Adrenal gland (tissue), 5 donors: Measurements from ENCODE around the gene DCANP1.

Source experiments
- CTCF ChIP-seq, 6 experiments: fragments of 450-650 bp in 4 of 6; fragments of 200-600 bp in 2 of 6; sonication (generic) in 1 of 6; IDR thresholded peaks; 1 replicate in 5 of 6; 2 replicates in 1 of 6; pipeline versions ENCODE4 v1.5.1 to v1.8.0; 2016 to 2021; ENCODE audit warnings: antibody characterized with exemption in 6 of 6, mild to moderate bottlenecking in 2 of 6, moderate library complexity in 1 of 6
- POLR2A ChIP-seq, 2 donors: fragments of 450-650 bp; IDR thresholded peaks; one replicate each; pipeline ENCODE4 v1.6.1; 2017; ENCODE audit warnings: antibody characterized with exemption in 2 of 2, mild to moderate bottlenecking in 2 of 2, moderate library complexity in 1 of 2
- donor health status: DM: no; HTN: no; CAD: no.

DNA sequence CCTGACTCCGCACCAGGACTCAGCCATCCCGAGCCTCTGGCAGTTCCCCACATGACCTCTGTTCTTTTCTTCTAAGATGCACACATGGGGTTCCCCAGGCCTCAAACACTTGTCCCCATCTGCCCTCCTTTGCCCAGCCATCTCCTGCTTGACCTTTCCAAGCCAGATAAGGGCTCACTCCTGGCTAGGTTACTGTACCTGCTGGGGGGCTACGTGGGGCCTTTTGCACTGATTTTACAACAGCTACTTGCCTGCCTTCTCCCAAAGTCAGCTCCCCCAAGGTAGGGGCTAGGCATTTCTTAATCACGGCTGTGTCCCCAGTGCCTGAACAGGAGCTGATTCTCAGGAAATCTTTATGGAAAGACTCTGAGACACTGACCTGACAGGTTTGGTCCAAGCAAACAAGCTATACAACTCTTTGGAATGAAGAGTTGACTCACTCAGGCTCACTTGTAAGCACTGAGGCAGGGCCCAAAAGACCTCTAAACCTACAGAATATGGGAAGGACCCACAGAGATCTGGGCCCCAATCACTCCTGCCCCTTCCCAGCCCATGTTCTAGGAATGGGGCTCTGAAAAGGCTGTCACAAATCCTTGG lies 50.6 kb downstream of the DCANP1 start:
- TF ChIP-seq CTCF (IDR thresholded peaks at IDR 0.05) = no peak
- no peak for TF ChIP-seq POLR2A (IDR thresholded peaks at IDR 0.05)
